Measurements from ENCODE around the gene DTD1. TPM values are rescaled to one million over a fixed set of nuclear protein-coding genes. Genes with fewer than 3 reads are reported as not detected.

Gene DTD1
- total and polyA plus RNA-seq, 2 of the 13 experiments (the other 11 are each of a cell fraction or from before 2014, with no cell fraction given), result 41.2 to 79.3 TPM

DNA sequence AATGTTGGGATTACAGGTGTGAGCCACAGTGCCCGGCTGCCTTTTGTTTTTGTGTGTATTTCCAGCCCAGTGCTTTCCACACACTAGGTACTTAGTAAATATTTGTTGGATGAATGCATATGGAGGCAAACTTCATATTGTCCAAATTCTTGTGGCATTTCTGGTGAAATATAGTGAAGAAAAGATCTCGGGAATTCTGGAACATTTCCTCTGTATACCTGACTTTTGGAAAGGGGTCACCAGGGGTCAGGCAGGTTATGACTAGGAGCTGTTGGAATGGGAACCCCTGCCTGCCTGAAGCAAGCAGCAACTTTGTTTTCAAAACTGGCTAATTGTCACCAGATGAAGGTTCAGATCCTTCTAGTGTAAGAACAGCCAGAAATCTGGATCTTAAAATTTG is 213.7 kb downstream of the DTD1 start:
- ChIA-PET POLR2A (no interaction called here), CTCF (ENCODE audit: low intra/inter-chr PET ratio, low total read pairs) (no interaction called here)
- no peaks in the 10 kb centered on the region for H4K20me1 ChIP-seq (ENCODE audit: insufficient read depth, low read length)
- no peak for ATAC-seq
- WGBS (ENCODE audit: low lambda C conversion rate), result 4% methylated on average over 2 of the region's 2 CpGs
- FAIRE-seq, result peak; percentile 56
- H3K4me3 ChIP-seq (replicated peaks in 1 of 3; ENCODE audit: insufficient read depth in 1 of 3, low read depth in 2 of 3, low read length in 3 of 3), result no peak overlapping the region
- H3K79me2 ChIP-seq (ENCODE audit: insufficient read depth, low read length), result no peaks in the 10 kb centered on the region
- H3K4me2 ChIP-seq (ENCODE audit: low read depth, low read length), result no peak overlapping the region
- H3K4me1 ChIP-seq (ENCODE audit: insufficient read depth, low read length), result no peaks in the 10 kb centered on the region
- no peaks in the 10 kb centered on the region for H3K36me3 ChIP-seq (replicated peaks in 1 of 2; ENCODE audit: control insufficient read depth in 1 of 2, insufficient read depth in 2 of 2, low read length in 2 of 2)
- peaks cover 2% of the 10 kb centered on the region; the same call in 1 of the 2 replicates for H3K9me3 ChIP-seq (ENCODE audit: low read length)
- H2AFZ ChIP-seq (ENCODE audit: low read length), result no peak overlapping the region
- no peak overlapping the region for H3K9ac ChIP-seq (ENCODE audit: insufficient read depth, low read depth, low read length)
- BruUV-seq (replicated peaks), result no TSS peak
- in situ Hi-C loops (cut with HindIII; ENCODE audit: extremely low pct_ligation_motif_present, low pct_unique_long_range_greater_than_20kb), result no loop called here
- H3K27me3 ChIP-seq (ENCODE audit: control insufficient read depth in 1 of 2, insufficient read depth in 2 of 2, low read length in 2 of 2), result no peaks in the 10 kb centered on the region
- intact Hi-C loops (cut with micrococcal nuclease; ENCODE audit: unreplicated experiment), result no loop called here
- TF ChIP-seq, protein P1, sequence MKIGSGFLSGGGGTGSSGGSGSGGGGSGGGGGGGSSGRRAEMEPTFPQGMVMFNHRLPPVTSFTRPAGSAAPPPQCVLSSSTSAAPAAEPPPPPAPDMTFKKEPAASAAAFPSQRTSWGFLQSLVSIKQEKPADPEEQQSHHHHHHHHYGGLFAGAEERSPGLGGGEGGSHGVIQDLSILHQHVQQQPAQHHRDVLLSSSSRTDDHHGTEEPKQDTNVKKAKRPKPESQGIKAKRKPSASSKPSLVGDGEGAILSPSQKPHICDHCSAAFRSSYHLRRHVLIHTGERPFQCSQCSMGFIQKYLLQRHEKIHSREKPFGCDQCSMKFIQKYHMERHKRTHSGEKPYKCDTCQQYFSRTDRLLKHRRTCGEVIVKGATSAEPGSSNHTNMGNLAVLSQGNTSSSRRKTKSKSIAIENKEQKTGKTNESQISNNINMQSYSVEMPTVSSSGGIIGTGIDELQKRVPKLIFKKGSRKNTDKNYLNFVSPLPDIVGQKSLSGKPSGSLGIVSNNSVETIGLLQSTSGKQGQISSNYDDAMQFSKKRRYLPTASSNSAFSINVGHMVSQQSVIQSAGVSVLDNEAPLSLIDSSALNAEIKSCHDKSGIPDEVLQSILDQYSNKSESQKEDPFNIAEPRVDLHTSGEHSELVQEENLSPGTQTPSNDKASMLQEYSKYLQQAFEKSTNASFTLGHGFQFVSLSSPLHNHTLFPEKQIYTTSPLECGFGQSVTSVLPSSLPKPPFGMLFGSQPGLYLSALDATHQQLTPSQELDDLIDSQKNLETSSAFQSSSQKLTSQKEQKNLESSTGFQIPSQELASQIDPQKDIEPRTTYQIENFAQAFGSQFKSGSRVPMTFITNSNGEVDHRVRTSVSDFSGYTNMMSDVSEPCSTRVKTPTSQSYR (CRISPR knock-in tag; IDR thresholded peaks at IDR 0.05; ENCODE audit: borderline replicate concordance), result no peak
- TF ChIP-seq BORCS8-MEF2B (CRISPR knock-in tag; IDR thresholded peaks at IDR 0.05) (no peak), ZNF790 (CRISPR knock-in tag; IDR thresholded peaks at IDR 0.05; ENCODE audit: borderline replicate concordance) (no peak), MEIS2 (CRISPR knock-in tag; IDR thresholded peaks at IDR 0.05) (no peak)
- DNase-seq (ENCODE audit: low spot score), result no peak
- no peak overlapping the region for H3K27ac ChIP-seq (ENCODE audit: extremely low read length, insufficient read depth, low read length)

DNA sequence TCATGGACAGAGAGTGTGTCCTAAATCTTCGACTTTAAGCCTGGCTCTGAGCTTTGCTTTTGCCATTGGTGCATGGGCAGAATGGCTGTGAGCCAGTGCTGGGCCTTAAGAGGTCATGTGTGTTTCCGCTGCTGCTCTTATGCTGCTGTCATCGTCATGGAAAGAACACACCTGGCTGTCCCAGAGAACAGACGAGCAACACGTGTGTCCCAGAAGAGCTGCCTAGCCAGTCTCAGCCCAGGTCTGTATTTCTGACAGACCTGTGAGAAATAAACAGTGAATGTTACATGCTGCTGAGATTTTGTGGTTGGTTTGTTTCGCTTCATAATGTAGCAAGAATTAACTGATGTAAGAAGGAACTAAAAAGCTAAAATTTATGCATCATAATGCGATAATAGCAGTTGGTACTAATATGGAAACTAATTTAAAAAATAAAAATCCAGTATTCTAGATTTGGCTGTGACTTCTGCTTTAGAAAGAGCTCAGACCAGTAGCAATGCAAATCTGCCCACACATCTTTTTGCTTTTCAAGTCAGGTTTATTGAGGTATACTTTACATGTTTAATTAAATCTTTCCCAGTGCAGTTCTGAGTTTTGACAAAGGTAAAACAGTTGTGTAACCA is 214.3 kb downstream of the DTD1 start:
- Histone ChIP-seq H2AFZ (ENCODE audit: low read length) (no peak overlapping the region), H4K20me1 (ENCODE audit: insufficient read depth, low read length) (no peaks in the 10 kb centered on the region), H3K27ac (ENCODE audit: extremely low read length, insufficient read depth, low read length) (no peak overlapping the region), H3K9me3 (ENCODE audit: low read length) (no peaks in the 10 kb centered on the region), H3K4me1 (ENCODE audit: insufficient read depth, low read length) (no peaks in the 10 kb centered on the region), H3K4me2 (ENCODE audit: low read depth, low read length) (no peak overlapping the region), H3K4me3 (replicated peaks in 1 of 3; ENCODE audit: insufficient read depth in 1 of 3, low read depth in 2 of 3, low read length in 3 of 3) (no peak overlapping the region), H3K36me3 (replicated peaks in 1 of 2; ENCODE audit: control insufficient read depth in 1 of 2, insufficient read depth in 2 of 2, low read length in 2 of 2) (no peaks in the 10 kb centered on the region), H3K79me2 (ENCODE audit: insufficient read depth, low read length) (no peaks in the 10 kb centered on the region), H3K9ac (ENCODE audit: insufficient read depth, low read depth, low read length) (no peak overlapping the region), H3K27me3 (ENCODE audit: control insufficient read depth in 1 of 2, insufficient read depth in 2 of 2, low read length in 2 of 2) (no peaks in the 10 kb centered on the region)
- ChIA-PET CTCF (ENCODE audit: low intra/inter-chr PET ratio, low total read pairs) (no interaction called here), POLR2A (no interaction called here)
- ATAC-seq (no peak; the same call in 2 of the 3 replicates), FAIRE-seq (no peak), DNase-seq (ENCODE audit: low spot score) (no peak)
- in situ Hi-C loops (cut with HindIII; ENCODE audit: extremely low pct_ligation_motif_present, low pct_unique_long_range_greater_than_20kb) (no loop called here), intact Hi-C loops (cut with micrococcal nuclease; ENCODE audit: unreplicated experiment) (no loop called here)
- BruUV-seq (replicated peaks), result no TSS peak
- WGBS (ENCODE audit: low lambda C conversion rate), result 2% methylated on average over 7 of the region's 7 CpGs
- TF ChIP-seq, protein P2, sequence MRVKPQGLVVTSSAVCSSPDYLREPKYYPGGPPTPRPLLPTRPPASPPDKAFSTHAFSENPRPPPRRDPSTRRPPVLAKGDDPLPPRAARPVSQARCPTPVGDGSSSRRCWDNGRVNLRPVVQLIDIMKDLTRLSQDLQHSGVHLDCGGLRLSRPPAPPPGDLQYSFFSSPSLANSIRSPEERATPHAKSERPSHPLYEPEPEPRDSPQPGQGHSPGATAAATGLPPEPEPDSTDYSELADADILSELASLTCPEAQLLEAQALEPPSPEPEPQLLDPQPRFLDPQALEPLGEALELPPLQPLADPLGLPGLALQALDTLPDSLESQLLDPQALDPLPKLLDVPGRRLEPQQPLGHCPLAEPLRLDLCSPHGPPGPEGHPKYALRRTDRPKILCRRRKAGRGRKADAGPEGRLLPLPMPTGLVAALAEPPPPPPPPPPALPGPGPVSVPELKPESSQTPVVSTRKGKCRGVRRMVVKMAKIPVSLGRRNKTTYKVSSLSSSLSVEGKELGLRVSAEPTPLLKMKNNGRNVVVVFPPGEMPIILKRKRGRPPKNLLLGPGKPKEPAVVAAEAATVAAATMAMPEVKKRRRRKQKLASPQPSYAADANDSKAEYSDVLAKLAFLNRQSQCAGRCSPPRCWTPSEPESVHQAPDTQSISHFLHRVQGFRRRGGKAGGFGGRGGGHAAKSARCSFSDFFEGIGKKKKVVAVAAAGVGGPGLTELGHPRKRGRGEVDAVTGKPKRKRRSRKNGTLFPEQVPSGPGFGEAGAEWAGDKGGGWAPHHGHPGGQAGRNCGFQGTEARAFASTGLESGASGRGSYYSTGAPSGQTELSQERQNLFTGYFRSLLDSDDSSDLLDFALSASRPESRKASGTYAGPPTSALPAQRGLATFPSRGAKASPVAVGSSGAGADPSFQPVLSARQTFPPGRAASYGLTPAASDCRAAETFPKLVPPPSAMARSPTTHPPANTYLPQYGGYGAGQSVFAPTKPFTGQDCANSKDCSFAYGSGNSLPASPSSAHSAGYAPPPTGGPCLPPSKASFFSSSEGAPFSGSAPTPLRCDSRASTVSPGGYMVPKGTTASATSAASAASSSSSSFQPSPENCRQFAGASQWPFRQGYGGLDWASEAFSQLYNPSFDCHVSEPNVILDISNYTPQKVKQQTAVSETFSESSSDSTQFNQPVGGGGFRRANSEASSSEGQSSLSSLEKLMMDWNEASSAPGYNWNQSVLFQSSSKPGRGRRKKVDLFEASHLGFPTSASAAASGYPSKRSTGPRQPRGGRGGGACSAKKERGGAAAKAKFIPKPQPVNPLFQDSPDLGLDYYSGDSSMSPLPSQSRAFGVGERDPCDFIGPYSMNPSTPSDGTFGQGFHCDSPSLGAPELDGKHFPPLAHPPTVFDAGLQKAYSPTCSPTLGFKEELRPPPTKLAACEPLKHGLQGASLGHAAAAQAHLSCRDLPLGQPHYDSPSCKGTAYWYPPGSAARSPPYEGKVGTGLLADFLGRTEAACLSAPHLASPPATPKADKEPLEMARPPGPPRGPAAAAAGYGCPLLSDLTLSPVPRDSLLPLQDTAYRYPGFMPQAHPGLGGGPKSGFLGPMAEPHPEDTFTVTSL (CRISPR knock-in tag; IDR thresholded peaks at IDR 0.05; ENCODE audit: borderline replicate concordance), result no peak
- TF ChIP-seq ZNF121 (CRISPR knock-in tag; IDR thresholded peaks at IDR 0.05), result no peak
- no peak for TF ChIP-seq ZNF17 (CRISPR knock-in tag; IDR thresholded peaks at IDR 0.05)
- TF ChIP-seq, protein P3, sequence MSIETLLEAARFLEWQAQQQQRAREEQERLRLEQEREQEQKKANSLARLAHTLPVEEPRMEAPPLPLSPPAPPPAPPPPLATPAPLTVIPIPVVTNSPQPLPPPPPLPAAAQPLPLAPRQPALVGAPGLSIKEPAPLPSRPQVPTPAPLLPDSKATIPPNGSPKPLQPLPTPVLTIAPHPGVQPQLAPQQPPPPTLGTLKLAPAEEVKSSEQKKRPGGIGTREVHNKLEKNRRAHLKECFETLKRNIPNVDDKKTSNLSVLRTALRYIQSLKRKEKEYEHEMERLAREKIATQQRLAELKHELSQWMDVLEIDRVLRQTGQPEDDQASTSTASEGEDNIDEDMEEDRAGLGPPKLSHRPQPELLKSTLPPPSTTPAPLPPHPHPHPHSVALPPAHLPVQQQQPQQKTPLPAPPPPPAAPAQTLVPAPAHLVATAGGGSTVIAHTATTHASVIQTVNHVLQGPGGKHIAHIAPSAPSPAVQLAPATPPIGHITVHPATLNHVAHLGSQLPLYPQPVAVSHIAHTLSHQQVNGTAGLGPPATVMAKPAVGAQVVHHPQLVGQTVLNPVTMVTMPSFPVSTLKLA (IDR thresholded peaks at IDR 0.05), result peak; percentile 77
